Measurements from ENCODE around the gene CCDC134. TPM values are rescaled to one million over a fixed set of nuclear protein-coding genes. Genes with fewer than 3 reads are reported as not detected.

Gene CCDC134
- polyA plus RNA-seq, 4 donors = 2.2 to 7.6 (median 3.7) TPM

GRCh38 chr22:41799486-41800347, 762 bp upstream of the CCDC134 start:
- no peaks in the 10 kb centered on the region for H3K27me3 ChIP-seq (ENCODE audit: control insufficient read depth in 3 of 3, insufficient read depth in 3 of 3, low read length in 3 of 3)
- H3K9me3 ChIP-seq (ENCODE audit: control insufficient read depth in 2 of 2, insufficient read depth in 1 of 2, low read depth in 1 of 2, low read length in 1 of 2) = no peaks in the 10 kb centered on the region
- FAIRE-seq (no peak), DNase-seq (peak; percentile 29 to 65)
- peak overlapping the region; percentile 85 to 95 (median 93) for H3K27ac ChIP-seq (ENCODE audit: low read depth in 1 of 3, low read length in 2 of 3)
- peaks cover 0 to 14% (median 2%) of the 10 kb centered on the region in 3 donors for H3K4me1 ChIP-seq (ENCODE audit: control insufficient read depth in 3 of 3, insufficient read depth in 2 of 3, low read depth in 1 of 3, low read length in 2 of 3)
- peaks cover 0 to 2% (median 0%) of the 10 kb centered on the region in 3 donors for H3K36me3 ChIP-seq (ENCODE audit: control insufficient read depth in 3 of 3, insufficient read depth in 2 of 3, low read depth in 1 of 3, low read length in 3 of 3)
- 11 to 14% (median 13%) methylated on average over 38 of the region's 38 CpGs for WGBS, 3 donors
- peak overlapping the region; percentile 76 to 96 (median 87) for H3K4me3 ChIP-seq (ENCODE audit: low read depth in 1 of 3, low read length in 3 of 3)

- DNase-seq = peak in 1 of 2 donors; percentile 40
- FAIRE-seq = no peak
- peaks cover 0 to 2% (median 0%) of the 10 kb centered on the region in 3 donors for H3K36me3 ChIP-seq (ENCODE audit: control insufficient read depth in 3 of 3, insufficient read depth in 2 of 3, low read depth in 1 of 3, low read length in 3 of 3)
Measured at GRCh38 chr22:41801147-41801819, 804 bp downstream of the CCDC134 start.

GRCh38 chr22:41801886-41802285, 1.4 kb downstream of the CCDC134 start:
- 21 to 51% (median 23%) methylated on average over 2 of the region's 2 CpGs for WGBS, 3 donors
- no peak for DNase-seq
- Histone ChIP-seq H3K4me3 (ENCODE audit: low read depth in 1 of 3, low read length in 3 of 3) (no peak overlapping the region), H3K9me3 (ENCODE audit: control insufficient read depth in 2 of 2, insufficient read depth in 1 of 2, low read depth in 1 of 2, low read length in 1 of 2) (no peaks in the 10 kb centered on the region), H3K27ac (ENCODE audit: low read depth in 1 of 3, low read length in 2 of 3) (no peak overlapping the region), H3K4me1 (ENCODE audit: control insufficient read depth in 3 of 3, insufficient read depth in 2 of 3, low read depth in 1 of 3, low read length in 2 of 3) (peaks cover 0 to 14% (median 2%) of the 10 kb centered on the region in 3 donors), H3K27me3 (ENCODE audit: control insufficient read depth in 3 of 3, insufficient read depth in 3 of 3, low read length in 3 of 3) (no peaks in the 10 kb centered on the region), H3K36me3 (ENCODE audit: control insufficient read depth in 3 of 3, insufficient read depth in 2 of 3, low read depth in 1 of 3, low read length in 3 of 3) (peaks cover 0 to 2% (median 0%) of the 10 kb centered on the region in 3 donors)
- FAIRE-seq = no peak

More at GRCh38 chr22:41801147-41801819, 804 bp downstream of the CCDC134 start:
- Histone ChIP-seq H3K27ac (ENCODE audit: low read depth in 1 of 3, low read length in 2 of 3) (peak overlapping the region; percentile 85 to 95 (median 93)), H3K4me3 (ENCODE audit: low read depth in 1 of 3, low read length in 3 of 3) (peak overlapping the region; percentile 76 to 96 (median 87)), H3K9me3 (ENCODE audit: control insufficient read depth in 2 of 2, insufficient read depth in 1 of 2, low read depth in 1 of 2, low read length in 1 of 2) (no peaks in the 10 kb centered on the region), H3K27me3 (ENCODE audit: control insufficient read depth in 3 of 3, insufficient read depth in 3 of 3, low read length in 3 of 3) (no peaks in the 10 kb centered on the region), H3K4me1 (ENCODE audit: control insufficient read depth in 3 of 3, insufficient read depth in 2 of 3, low read depth in 1 of 3, low read length in 2 of 3) (peaks cover 0 to 14% (median 2%) of the 10 kb centered on the region in 3 donors)
- 3 to 22% (median 15%) methylated on average over 4 of the region's 4 CpGs for WGBS, 3 donors

- Histone ChIP-seq H3K9me3 (ENCODE audit: control insufficient read depth in 2 of 2, insufficient read depth in 1 of 2, low read depth in 1 of 2, low read length in 1 of 2) (no peaks in the 10 kb centered on the region), H3K27ac (ENCODE audit: low read depth in 1 of 3, low read length in 2 of 3) (no peak overlapping the region), H3K4me3 (ENCODE audit: low read depth in 1 of 3, low read length in 3 of 3) (no peak overlapping the region), H3K36me3 (ENCODE audit: control insufficient read depth in 3 of 3, insufficient read depth in 2 of 3, low read depth in 1 of 3, low read length in 3 of 3) (peaks cover 0 to 27% (median 0%) of the 10 kb centered on the region in 3 donors), H3K27me3 (ENCODE audit: control insufficient read depth in 3 of 3, insufficient read depth in 3 of 3, low read length in 3 of 3) (no peaks in the 10 kb centered on the region), H3K4me1 (ENCODE audit: control insufficient read depth in 3 of 3, insufficient read depth in 2 of 3, low read depth in 1 of 3, low read length in 2 of 3) (peaks cover 0 to 6% (median 2%) of the 10 kb centered on the region in 3 donors)
- no peak for FAIRE-seq
- DNase-seq = no peak
Measured at GRCh38 chr22:41805639-41806038, 5.2 kb downstream of the CCDC134 start.

GRCh38 chr22:41808400-41808799, 7.9 kb downstream of the CCDC134 start:
- FAIRE-seq = no peak
- no peaks in the 10 kb centered on the region for H3K27me3 ChIP-seq (ENCODE audit: control insufficient read depth in 3 of 3, insufficient read depth in 3 of 3, low read length in 3 of 3)
- H3K36me3 ChIP-seq (ENCODE audit: control insufficient read depth in 3 of 3, insufficient read depth in 2 of 3, low read depth in 1 of 3, low read length in 3 of 3) = peaks cover 2 to 41% (median 3%) of the 10 kb centered on the region in 3 donors
- no peaks in the 10 kb centered on the region for H3K9me3 ChIP-seq (ENCODE audit: control insufficient read depth in 2 of 2, insufficient read depth in 1 of 2, low read depth in 1 of 2, low read length in 1 of 2)
- H3K4me1 ChIP-seq (ENCODE audit: control insufficient read depth in 3 of 3, insufficient read depth in 2 of 3, low read depth in 1 of 3, low read length in 2 of 3) = no peaks in the 10 kb centered on the region
- no peak for DNase-seq
- H3K4me3 ChIP-seq (ENCODE audit: low read depth in 1 of 3, low read length in 3 of 3) = no peak overlapping the region
- H3K27ac ChIP-seq (ENCODE audit: low read depth in 1 of 3, low read length in 2 of 3) = no peak overlapping the region
- 85 to 91% (median 88%) methylated on average over 6 of the region's 6 CpGs for WGBS, 3 donors

- H3K27ac ChIP-seq (ENCODE audit: low read depth in 1 of 3, low read length in 2 of 3) = no peak overlapping the region
- FAIRE-seq (no peak), DNase-seq (no peak)
- no peaks in the 10 kb centered on the region for H3K4me1 ChIP-seq (ENCODE audit: control insufficient read depth in 3 of 3, insufficient read depth in 2 of 3, low read depth in 1 of 3, low read length in 2 of 3)
- no peaks in the 10 kb centered on the region for H3K27me3 ChIP-seq (ENCODE audit: control insufficient read depth in 3 of 3, insufficient read depth in 3 of 3, low read length in 3 of 3)
- 94% methylated on average over 12 of the region's 12 CpGs for WGBS, 3 donors
- H3K36me3 ChIP-seq (ENCODE audit: control insufficient read depth in 3 of 3, insufficient read depth in 2 of 3, low read depth in 1 of 3, low read length in 3 of 3) = peaks cover 2 to 53% (median 3%) of the 10 kb centered on the region in 3 donors
- H3K9me3 ChIP-seq (ENCODE audit: control insufficient read depth in 2 of 2, insufficient read depth in 1 of 2, low read depth in 1 of 2, low read length in 1 of 2) = no peaks in the 10 kb centered on the region
- no peak overlapping the region for H3K4me3 ChIP-seq (ENCODE audit: low read depth in 1 of 3, low read length in 3 of 3)
Measured at GRCh38 chr22:41810022-41810421, 9.5 kb downstream of the CCDC134 start.

- DNase-seq (no peak), FAIRE-seq (no peak)
- WGBS, 3 donors = 96 to 97% (median 97%) methylated on average over 16 of the region's 16 CpGs
- Histone ChIP-seq H3K27me3 (ENCODE audit: control insufficient read depth in 3 of 3, insufficient read depth in 3 of 3, low read length in 3 of 3) (no peaks in the 10 kb centered on the region), H3K9me3 (ENCODE audit: control insufficient read depth in 2 of 2, insufficient read depth in 1 of 2, low read depth in 1 of 2, low read length in 1 of 2) (no peaks in the 10 kb centered on the region), H3K36me3 (ENCODE audit: control insufficient read depth in 3 of 3, insufficient read depth in 2 of 3, low read depth in 1 of 3, low read length in 3 of 3) (peaks cover 2 to 65% (median 3%) of the 10 kb centered on the region in 3 donors), H3K27ac (ENCODE audit: low read depth in 1 of 3, low read length in 2 of 3) (no peak overlapping the region), H3K4me1 (ENCODE audit: control insufficient read depth in 3 of 3, insufficient read depth in 2 of 3, low read depth in 1 of 3, low read length in 2 of 3) (no peaks in the 10 kb centered on the region), H3K4me3 (ENCODE audit: low read depth in 1 of 3, low read length in 3 of 3) (no peak overlapping the region)
Measured at GRCh38 chr22:41812805-41813545, 12.5 kb downstream of the CCDC134 start.

Measured in small intestine (tissue), 7 donors.